NT2/D1 (cell line): ENCODE results near the gene ZNF831.

Experiments used
- SUZ12 ChIP-seq: IDR thresholded peaks from 2 replicates; pipeline ENCODE4 v1.6.1; 2011; ENCODE audit not compliant: insufficient read length, insufficient read depth; ENCODE audit errors: extremely low read depth
- YY1 ChIP-seq: IDR thresholded peaks from 2 replicates; pipeline ENCODE4 v1.6.1; 2011; ENCODE audit not compliant: insufficient read length, insufficient read depth
- ZNF274 ChIP-seq: IDR thresholded peaks from 2 replicates; pipeline ENCODE4 v1.6.1; 2011; ENCODE audit warnings: mild to moderate bottlenecking, low read depth, low read length

DNA sequence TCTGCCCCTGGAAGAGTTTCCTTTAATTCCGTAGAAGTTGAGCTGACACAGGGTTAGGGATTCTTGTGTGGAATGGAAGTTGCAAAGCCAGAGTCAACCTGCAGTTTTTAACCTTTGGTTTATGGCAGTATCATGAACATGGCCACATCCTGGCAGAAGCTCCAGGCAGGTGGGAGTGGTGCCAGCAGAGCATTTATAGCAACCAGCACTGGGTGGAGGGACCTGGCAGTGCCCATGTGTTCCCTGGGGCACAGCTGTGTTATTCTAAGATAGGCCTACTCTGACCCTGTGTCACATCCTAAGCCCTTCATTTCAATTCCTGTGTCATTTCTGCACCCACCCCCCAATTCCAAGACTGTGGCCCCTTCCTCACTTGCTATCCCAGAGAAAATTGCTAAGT lies 26.1 kb upstream of the ZNF831 start:
- TF ChIP-seq ZNF274 (no peak), YY1 (no peak), SUZ12 (no peak)
